Neural crest cell (in vitro differentiated cells): Measurements from ENCODE around the gene GMDS. TPM values are rescaled to one million over a fixed set of nuclear protein-coding genes. Genes with fewer than 3 reads are reported as not detected.

Source experiments
- DNase-seq: peaks from one replicate; pipeline ENCODE4 v3.0.0; 2021; ENCODE audit warnings: low read depth, mixed read lengths, low spot score
- H3K27ac Mint-ChIP-seq: one replicate; pipeline ENCODE4 v1.8.0; 2021; ENCODE audit warnings: mild to moderate bottlenecking, mixed read lengths; ENCODE audit not compliant: unreplicated experiment
- H3K27me3 Mint-ChIP-seq: 2 replicates; pipeline ENCODE4 v1.8.0; 2021; ENCODE audit warnings: low read depth, mild to moderate bottlenecking, mixed read lengths
- H3K36me3 Mint-ChIP-seq: 2 replicates; pipeline ENCODE4 v1.8.0; 2021; ENCODE audit warnings: low read depth, mild to moderate bottlenecking, mixed read lengths
- H3K4me1 Mint-ChIP-seq: 2 replicates; pipeline ENCODE4 v1.8.0; 2021; ENCODE audit warnings: mixed read lengths
- H3K4me3 Mint-ChIP-seq: one replicate; pipeline ENCODE4 v1.8.0; 2021; ENCODE audit warnings: mild to moderate bottlenecking, mixed read lengths
- H3K9me3 Mint-ChIP-seq: 2 replicates; pipeline ENCODE4 v1.8.0; 2021; ENCODE audit warnings: mixed read lengths
- total RNA-seq: library from RNA; stranded (reverse); gene quantifications from 2 replicates; pipeline ENCODE4 v1.2.1, GENCODE V29; 2021
- TF ChIP-seq, protein P1 (sequence below): fragments of 200-600 bp; sonication (generic); conservative IDR thresholded peaks from 2 replicates; pipeline ENCODE4 v1.5.0; 2021; ENCODE audit warnings: antibody characterized with exemption, mild to moderate bottlenecking

The GMDS gene
- total RNA-seq, 1 donor from 2014 or later = 16.1 TPM

GRCh38 chr6:2259574-2259973 lies 14.2 kb upstream of the GMDS start:
- TF ChIP-seq, protein P1, sequence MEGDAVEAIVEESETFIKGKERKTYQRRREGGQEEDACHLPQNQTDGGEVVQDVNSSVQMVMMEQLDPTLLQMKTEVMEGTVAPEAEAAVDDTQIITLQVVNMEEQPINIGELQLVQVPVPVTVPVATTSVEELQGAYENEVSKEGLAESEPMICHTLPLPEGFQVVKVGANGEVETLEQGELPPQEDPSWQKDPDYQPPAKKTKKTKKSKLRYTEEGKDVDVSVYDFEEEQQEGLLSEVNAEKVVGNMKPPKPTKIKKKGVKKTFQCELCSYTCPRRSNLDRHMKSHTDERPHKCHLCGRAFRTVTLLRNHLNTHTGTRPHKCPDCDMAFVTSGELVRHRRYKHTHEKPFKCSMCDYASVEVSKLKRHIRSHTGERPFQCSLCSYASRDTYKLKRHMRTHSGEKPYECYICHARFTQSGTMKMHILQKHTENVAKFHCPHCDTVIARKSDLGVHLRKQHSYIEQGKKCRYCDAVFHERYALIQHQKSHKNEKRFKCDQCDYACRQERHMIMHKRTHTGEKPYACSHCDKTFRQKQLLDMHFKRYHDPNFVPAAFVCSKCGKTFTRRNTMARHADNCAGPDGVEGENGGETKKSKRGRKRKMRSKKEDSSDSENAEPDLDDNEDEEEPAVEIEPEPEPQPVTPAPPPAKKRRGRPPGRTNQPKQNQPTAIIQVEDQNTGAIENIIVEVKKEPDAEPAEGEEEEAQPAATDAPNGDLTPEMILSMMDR = no peak
- Mint-ChIP-seq H3K9me3 (peaks cover 6% of the 10 kb centered on the region), H3K27ac (no peak overlapping the region), H3K4me1 (peaks cover 5% of the 10 kb centered on the region), H3K4me3 (no peak overlapping the region), H3K27me3 (no peaks in the 10 kb centered on the region), H3K36me3 (peaks cover 16% of the 10 kb centered on the region)
- no peak for DNase-seq

GRCh38 chr6:2259002-2259494 lies 13.6 kb upstream of the GMDS start:
- H3K27me3 Mint-ChIP-seq = no peaks in the 10 kb centered on the region
- H3K4me1 Mint-ChIP-seq = peaks cover 5% of the 10 kb centered on the region
- peaks cover 6% of the 10 kb centered on the region for H3K9me3 Mint-ChIP-seq
- no peak for DNase-seq
- H3K4me3 Mint-ChIP-seq = no peak overlapping the region
- no peak overlapping the region for H3K27ac Mint-ChIP-seq
- TF ChIP-seq, protein P1 = no peak
- peaks cover 16% of the 10 kb centered on the region for H3K36me3 Mint-ChIP-seq

- Mint-ChIP-seq H3K27ac (no peak overlapping the region), H3K4me1 (peaks cover 5% of the 10 kb centered on the region), H3K36me3 (peaks cover 19% of the 10 kb centered on the region), H3K4me3 (no peak overlapping the region), H3K9me3 (peaks cover 6% of the 10 kb centered on the region), H3K27me3 (no peaks in the 10 kb centered on the region)
- TF ChIP-seq, protein P1 = no peak
- DNase-seq = no peak
Observed at GRCh38 chr6:2258112-2258511, 12.7 kb upstream of the GMDS start.

DNA sequence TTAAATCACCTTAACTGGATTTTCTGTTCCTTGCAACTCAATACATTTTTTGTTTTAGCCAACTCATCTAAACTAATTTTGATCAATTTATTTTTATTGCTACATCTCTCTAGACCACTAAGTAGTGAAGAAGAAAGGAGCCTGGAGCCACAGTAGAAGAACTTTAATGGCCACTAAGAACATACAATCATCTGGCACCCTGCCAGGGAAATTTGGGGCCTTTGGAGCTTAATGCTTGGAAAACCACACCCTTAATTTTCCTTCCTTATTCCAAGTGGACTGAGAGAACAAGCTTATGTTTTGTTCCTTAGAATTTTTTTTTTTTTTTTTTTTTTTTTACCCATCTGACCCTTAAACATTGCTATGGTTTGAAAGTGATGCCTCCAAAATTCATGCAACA lies 12.0 kb upstream of the GMDS start:
- H3K4me1 Mint-ChIP-seq = peaks cover 2% of the 10 kb centered on the region
- no peak overlapping the region for H3K27ac Mint-ChIP-seq
- peaks cover 6% of the 10 kb centered on the region for H3K9me3 Mint-ChIP-seq
- DNase-seq = no peak
- no peak overlapping the region for H3K4me3 Mint-ChIP-seq
- no peaks in the 10 kb centered on the region for H3K27me3 Mint-ChIP-seq
- TF ChIP-seq, protein P1 = no peak
- peaks cover 19% of the 10 kb centered on the region for H3K36me3 Mint-ChIP-seq

GRCh38 chr6:2254747-2255146 lies 9.3 kb upstream of the GMDS start:
- peaks cover 6% of the 10 kb centered on the region for H3K9me3 Mint-ChIP-seq
- H3K27ac Mint-ChIP-seq = no peak overlapping the region
- DNase-seq = no peak
- H3K4me1 Mint-ChIP-seq = no peaks in the 10 kb centered on the region
- H3K4me3 Mint-ChIP-seq = no peak overlapping the region
- H3K27me3 Mint-ChIP-seq = no peaks in the 10 kb centered on the region
- H3K36me3 Mint-ChIP-seq = peaks cover 19% of the 10 kb centered on the region
- TF ChIP-seq, protein P1 = no peak
